Body of pancreas (tissue), 4 donors: ENCODE results near the gene SERAC1. TPM values are rescaled to one million over a fixed set of nuclear protein-coding genes. Genes with fewer than 3 reads are reported as not detected.

Source experiments
- ATAC-seq: fragments of 150-250 bp; one replicate; pipeline ENCODE4 v1.9.1; 2016
- DNase-seq, 4 donors: peaks; one replicate each; pipeline ENCODE4 v3.0.0-alpha.2; 2019
- H3K27ac ChIP-seq, 4 donors: fragments of 200-600 bp; sonication (generic); 1 replicate in 3 of 4; 2 replicates in 1 of 4; pipeline versions ENCODE4 v1.5.1 to v1.6.1; 2016 to 2019; ENCODE audit warnings: mild to moderate bottlenecking in 1 of 4, mixed read lengths in 1 of 4, moderate library complexity in 1 of 4
- H3K27me3 ChIP-seq, 2 donors: fragments of 200-600 bp; sonication (generic); one replicate each; pipeline ENCODE4 v1.6.0; 2016; ENCODE audit warnings: mild to moderate bottlenecking in 1 of 2
- H3K36me3 ChIP-seq, 2 donors: fragments of 200-600 bp; sonication (generic); replicated peaks in 1 of 2; 2 replicates each; pipeline ENCODE4 v1.5.1; 2016; ENCODE audit warnings: low read depth in 2 of 2; ENCODE audit not compliant: insufficient read depth in 1 of 2
- H3K4me1 ChIP-seq: fragments of 200-600 bp; sonication (generic); one replicate; pipeline ENCODE4 v1.6.0; 2016
- H3K4me3 ChIP-seq, 2 donors: fragments of 200-600 bp; sonication (generic); 1 replicate in 1 of 2; 2 replicates in 1 of 2; pipeline ENCODE4 v1.5.1; 2016 to 2019
- H3K9me3 ChIP-seq, 3 donors: fragments of 200-600 bp; sonication (generic); 1 replicate in 2 of 3; 2 replicates in 1 of 3; pipeline ENCODE4 v1.5.1; 2016
- CTCF ChIP-seq, 7 experiments: fragments of 450-650 bp in 4 of 7; fragments of 200-600 bp in 3 of 7; sonication (generic) in 3 of 7; IDR thresholded peaks; one replicate each; pipeline ENCODE4 v1.5.1; 2016 to 2019; ENCODE audit warnings: antibody characterized with exemption in 7 of 7
- POLR2A ChIP-seq, 3 donors: fragments of 450-650 bp; IDR thresholded peaks; one replicate each; pipeline ENCODE4 v1.6.1; 2016; ENCODE audit warnings: antibody characterized with exemption in 3 of 3, mild to moderate bottlenecking in 2 of 3
- WGBS, 2 donors: methylation state at CpG; one replicate each; pipeline ENCODE4 v1.1.5; 2017; 5-methylcytosine and 5-hydroxymethylcytosine counted together
- intact Hi-C: fragments of 100-400 bp; cut with DNase I; formaldehyde crosslinking; loops from one replicate; pipeline ENCODE4 v1.15.1; 2023
- total RNA-seq, 2 donors: library from RNA; depleted of rRNA; stranded (reverse); fragments of >200 nt; gene quantifications; one replicate each; pipeline ENCODE4 v1.1.0, GENCODE V29; 2016

The SERAC1 gene
- total RNA-seq, 2 donors from 2014 or later: 10.5 to 14.8 TPM

DNA sequence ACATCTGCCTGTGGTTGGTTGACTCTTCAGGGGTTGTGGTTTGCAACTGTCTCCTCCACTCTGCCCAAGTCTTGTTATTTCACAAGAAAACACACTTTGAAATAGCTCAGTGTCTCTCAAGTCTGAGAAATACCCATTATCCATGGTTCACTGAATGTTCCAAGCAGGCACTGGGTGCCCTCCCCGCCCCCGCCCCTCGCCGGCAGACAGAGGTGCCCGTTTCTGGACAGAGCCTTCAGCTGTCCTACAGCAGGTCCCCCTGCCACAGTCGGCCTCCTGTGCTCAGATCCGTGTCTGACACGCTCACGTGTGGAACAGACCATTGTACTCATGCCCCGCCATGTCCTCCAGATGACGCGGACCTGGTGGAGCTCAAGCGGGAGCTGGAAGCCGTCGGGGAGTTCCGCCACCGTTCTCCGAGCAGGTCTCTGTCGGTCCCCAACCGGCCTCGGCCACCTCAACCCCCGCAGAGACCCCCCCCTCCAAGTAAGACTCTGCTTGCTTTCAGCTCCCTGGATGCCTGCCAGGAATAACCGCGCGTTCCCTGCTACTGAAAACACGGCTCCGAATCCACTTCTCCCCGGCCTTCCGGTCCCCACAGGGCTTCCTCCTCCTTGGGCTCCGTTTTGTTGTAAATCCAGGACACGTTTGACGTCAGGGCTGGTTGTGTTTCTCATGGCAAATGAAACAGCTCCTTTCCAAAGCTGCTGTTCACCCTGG is 81.4 kb downstream of the SERAC1 start:
- ATAC-seq: no peak
- no peak for TF ChIP-seq CTCF (IDR thresholded peaks at IDR 0.05)
- TF ChIP-seq POLR2A (IDR thresholded peaks at IDR 0.05): no peak
- no peaks in the 10 kb centered on the region for H3K9me3 ChIP-seq
- 75 to 92% methylated on average over 25 to 32 of the region's 32 CpGs for WGBS, 2 donors
- peaks cover 0 to 14% of the 10 kb centered on the region in 2 donors for H3K36me3 ChIP-seq
- H3K4me3 ChIP-seq: no peak overlapping the region
- peak overlapping the region in 1 of 4 donors; percentile 34 for H3K27ac ChIP-seq
- DNase-seq: peak in 2 of 4 donors; percentile 28 to 58
- H3K27me3 ChIP-seq: no peaks in the 10 kb centered on the region
- H3K4me1 ChIP-seq: no peaks in the 10 kb centered on the region
- intact Hi-C loops: no loop called here

- Histone ChIP-seq H3K27me3 (no peaks in the 10 kb centered on the region), H3K4me1 (no peaks in the 10 kb centered on the region), H3K27ac (no peak overlapping the region), H3K9me3 (no peaks in the 10 kb centered on the region), H3K36me3 (peaks cover 0 to 16% of the 10 kb centered on the region in 2 donors), H3K4me3 (no peak overlapping the region)
- no peak for DNase-seq
- intact Hi-C loops: no loop called here
- TF ChIP-seq CTCF (IDR thresholded peaks at IDR 0.05): no peak
- TF ChIP-seq POLR2A (IDR thresholded peaks at IDR 0.05): no peak
- no peak for ATAC-seq
- WGBS, 2 donors: 81% methylated on average over 2 of the region's 2 CpGs; no CpG with 5 or more reads in 1 of the 2 donors
Observed at GRCh38 chr6:158086054-158086503, 82.0 kb downstream of the SERAC1 start.

DNA sequence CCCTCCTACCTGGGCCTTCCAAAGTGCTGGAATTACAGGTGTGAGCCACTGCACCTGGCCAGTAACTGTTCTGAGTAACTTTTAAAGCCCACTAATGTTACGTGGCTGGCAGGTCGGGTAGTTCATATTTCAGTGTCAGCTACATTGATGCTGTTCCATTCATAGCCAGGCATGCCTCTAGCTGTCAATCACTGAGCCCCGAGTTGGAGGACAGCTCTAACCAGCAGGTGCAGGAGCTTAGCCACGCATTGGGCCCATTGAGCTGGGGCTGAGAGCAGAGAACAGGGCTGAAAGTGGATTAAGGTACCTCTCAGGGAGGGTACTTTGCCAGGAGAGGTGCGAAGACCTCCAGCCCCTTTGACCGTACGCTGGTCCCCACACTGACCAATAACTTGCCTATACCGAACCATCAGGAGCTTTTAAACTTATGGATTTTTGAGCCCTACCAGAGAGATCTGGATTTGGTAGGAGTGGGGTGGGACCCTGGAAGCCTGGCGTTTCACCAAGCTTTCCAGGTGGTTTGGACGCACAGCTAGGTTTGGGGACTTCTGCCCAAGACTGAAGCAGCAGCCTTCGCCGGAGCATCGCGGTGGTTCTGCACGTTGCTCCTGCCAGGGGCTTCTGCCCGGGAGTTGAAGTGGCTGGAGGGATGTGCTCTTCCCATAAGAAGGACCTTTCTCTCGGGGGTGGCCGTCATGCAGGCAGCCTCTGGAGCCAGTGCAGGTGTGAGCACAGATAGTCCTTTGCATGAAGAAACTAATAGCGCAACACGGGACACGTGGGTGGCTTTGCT is 82.6 kb downstream of the SERAC1 start:
- no peak overlapping the region for H3K4me3 ChIP-seq
- intact Hi-C loops: no loop called here
- H3K9me3 ChIP-seq: no peaks in the 10 kb centered on the region
- peaks cover 0 to 16% of the 10 kb centered on the region in 2 donors for H3K36me3 ChIP-seq
- H3K27me3 ChIP-seq: no peaks in the 10 kb centered on the region
- no peaks in the 10 kb centered on the region for H3K4me1 ChIP-seq
- no peak overlapping the region for H3K27ac ChIP-seq
- TF ChIP-seq CTCF (IDR thresholded peaks at IDR 0.05) (no peak), POLR2A (IDR thresholded peaks at IDR 0.05) (no peak)
- no peak for DNase-seq
- WGBS, 2 donors: 62 to 85% methylated on average over 6 to 21 of the region's 21 CpGs
- ATAC-seq: no peak

DNA sequence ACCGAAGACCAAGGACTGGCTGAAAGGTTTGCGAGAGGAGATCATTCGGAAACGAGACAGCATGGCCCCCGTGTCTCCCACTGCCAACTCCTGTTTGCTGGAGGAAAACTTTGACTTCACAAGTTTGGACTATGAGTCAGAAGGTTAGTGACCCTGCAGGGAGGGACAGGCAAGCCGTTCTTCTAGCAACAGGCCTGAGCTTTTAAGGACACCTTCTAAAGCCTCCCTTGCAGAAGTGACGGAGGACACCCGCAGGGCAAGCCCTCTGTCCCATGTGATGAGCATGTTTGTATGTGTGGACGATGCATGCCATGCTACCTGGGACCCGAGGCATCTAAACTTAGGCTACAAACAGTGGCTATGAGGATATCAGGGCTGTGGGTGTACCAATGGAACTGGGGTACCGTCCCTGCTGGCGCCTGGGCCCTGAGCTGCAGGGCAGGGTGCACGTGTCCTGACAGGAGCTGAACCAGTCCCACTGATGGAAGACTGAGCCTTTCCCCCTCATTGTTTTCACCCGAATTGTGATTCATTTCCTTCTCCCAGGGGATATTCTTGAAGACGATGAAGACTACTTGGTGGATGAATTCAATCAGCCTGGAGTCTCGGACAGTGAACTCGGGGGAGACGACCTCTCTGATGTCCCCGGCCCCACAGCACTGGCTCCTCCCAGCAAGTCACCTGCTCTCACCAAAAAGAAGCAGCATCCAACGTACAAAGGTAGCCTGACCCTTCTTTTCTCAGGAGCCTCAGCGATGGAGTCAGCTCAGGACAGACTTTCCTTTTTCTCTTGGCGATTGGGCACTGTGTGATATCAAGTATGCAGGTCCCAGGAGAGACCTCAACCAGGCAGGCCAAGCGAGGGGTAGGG is 84.4 kb downstream of the SERAC1 start:
- ATAC-seq (no peak), DNase-seq (no peak)
- no peak overlapping the region for H3K27ac ChIP-seq
- 90 to 92% methylated on average over 17 to 22 of the region's 23 CpGs for WGBS, 2 donors
- no peak for TF ChIP-seq POLR2A (IDR thresholded peaks at IDR 0.05)
- no peak for TF ChIP-seq CTCF (IDR thresholded peaks at IDR 0.05)
- H3K9me3 ChIP-seq: no peaks in the 10 kb centered on the region
- no peaks in the 10 kb centered on the region for H3K27me3 ChIP-seq
- H3K4me3 ChIP-seq: no peak overlapping the region
- H3K4me1 ChIP-seq: no peaks in the 10 kb centered on the region
- H3K36me3 ChIP-seq: peaks cover 0 to 12% of the 10 kb centered on the region in 2 donors
- intact Hi-C loops: no loop called here
